Esophagus squamous epithelium (tissue), 5 donors: ENCODE data around the gene CD320. TPM values are rescaled to one million over a fixed set of nuclear protein-coding genes. Genes with fewer than 3 reads are reported as not detected.

Source experiments
- DNase-seq: peaks from one replicate; lab custom pipeline; 2025; lab: John Stamatoyannopoulos, UW
- H3K27ac ChIP-seq, 4 donors: fragments of 200-600 bp; sonication (generic); one replicate each; pipeline ENCODE4 v1.5.1; 2016 to 2019; ENCODE audit warnings: mild to moderate bottlenecking in 1 of 4
- H3K27me3 ChIP-seq, 4 donors: fragments of 200-600 bp; sonication (generic); 1 replicate in 3 of 4; 2 replicates in 1 of 4; pipeline versions ENCODE4 v1.5.1 to v1.6.0; 2017 to 2021; ENCODE audit warnings: antibody characterized with exemption in 1 of 4
- H3K36me3 ChIP-seq, 3 donors: fragments of 200-600 bp; sonication (generic); one replicate each; pipeline ENCODE4 v1.5.1; 2016 to 2019
- H3K4me1 ChIP-seq, 3 donors: fragments of 200-600 bp; sonication (generic); one replicate each; pipeline ENCODE4 v1.5.1; 2017 to 2019
- H3K4me3 ChIP-seq, 4 donors: fragments of 200-600 bp; sonication (generic); 1 replicate in 3 of 4; 2 replicates in 1 of 4; pipeline ENCODE4 v1.5.1; 2016 to 2019; ENCODE audit warnings: mild to moderate bottlenecking in 2 of 4, moderate library complexity in 1 of 4
- H3K9me3 ChIP-seq, 3 donors: fragments of 200-600 bp; sonication (generic); one replicate each; pipeline ENCODE4 v1.5.1; 2016 to 2019
- CTCF ChIP-seq, 6 experiments: fragments of 450-650 bp in 4 of 6; fragments of 200-600 bp in 2 of 6; sonication (generic) in 2 of 6; IDR thresholded peaks; one replicate each; pipeline ENCODE4 v1.5.1; 2016 to 2019; ENCODE audit warnings: antibody characterized with exemption in 6 of 6, mild to moderate bottlenecking in 4 of 6, moderate library complexity in 4 of 6
- POLR2A ChIP-seq, 4 donors: fragments of 450-650 bp; IDR thresholded peaks; one replicate each; pipeline ENCODE4 v1.6.1; 2017; ENCODE audit warnings: antibody characterized with exemption in 4 of 4, mild to moderate bottlenecking in 4 of 4, moderate library complexity in 3 of 4
- WGBS, 2 donors: methylation state at CpG; one replicate each; pipeline ENCODE4 v1.1.5; 2018; 5-methylcytosine and 5-hydroxymethylcytosine counted together
- intact Hi-C: fragments of 100-400 bp; cut with DNase I; formaldehyde crosslinking; loops from one replicate; pipeline ENCODE4 v1.15.0; 2022
- total RNA-seq, 4 donors: library from RNA; depleted of rRNA; stranded (reverse); fragments of >200 nt; gene quantifications; one replicate each; pipeline ENCODE4 v1.1.0, GENCODE V29; 2016
- donor health status: DM: yes; HTN: yes; CAD: no.

CD320 gene
- total RNA-seq, 4 donors from 2014 or later = 8.7 to 27.0 (median 22.3) TPM

GRCh38 chr19:8322638-8322997, 14.5 kb upstream of the CD320 start:
- H3K27ac ChIP-seq = peak overlapping the region; percentile 37 to 98 (median 96)

GRCh38 chr19:8321986-8322637, 14.0 kb upstream of the CD320 start:
- WGBS, 2 donors = 10 to 17% methylated on average over 17 to 28 of the region's 30 CpGs
- peak overlapping the region; percentile 70 to 96 (median 84) for H3K4me3 ChIP-seq
- H3K36me3 ChIP-seq = peaks cover 0 to 37% (median 6%) of the 10 kb centered on the region in 3 donors
- peaks cover 25 to 47% (median 29%) of the 10 kb centered on the region in 3 donors for H3K4me1 ChIP-seq
- no peak for DNase-seq
- intact Hi-C loops = no loop called here
- TF ChIP-seq CTCF (IDR thresholded peaks at IDR 0.05) (no peak), POLR2A (IDR thresholded peaks at IDR 0.05) (no peak)
- no peaks in the 10 kb centered on the region for H3K27me3 ChIP-seq
- no peaks in the 10 kb centered on the region for H3K9me3 ChIP-seq
- peak overlapping the region; percentile 94 to 98 (median 96) for H3K27ac ChIP-seq

More at GRCh38 chr19:8322638-8322997, 14.5 kb upstream of the CD320 start:
- 12 to 44% methylated on average over 5 to 6 of the region's 7 CpGs for WGBS, 2 donors
- peaks cover 0 to 32% (median 6%) of the 10 kb centered on the region in 3 donors for H3K36me3 ChIP-seq
- peaks cover 25 to 47% (median 29%) of the 10 kb centered on the region in 3 donors for H3K4me1 ChIP-seq
- intact Hi-C loops = no loop called here
- H3K4me3 ChIP-seq = peak overlapping the region; percentile 70 to 96 (median 84)
- TF ChIP-seq CTCF (IDR thresholded peaks at IDR 0.05) (no peak), POLR2A (IDR thresholded peaks at IDR 0.05) (no peak)
- DNase-seq = no peak
- no peaks in the 10 kb centered on the region for H3K9me3 ChIP-seq
- H3K27me3 ChIP-seq = no peaks in the 10 kb centered on the region

- TF ChIP-seq POLR2A (IDR thresholded peaks at IDR 0.05) = peak in 3 of 4 donors; percentile 85 to 95 (median 93)
- TF ChIP-seq CTCF (IDR thresholded peaks at IDR 0.05) = peak in 4 of 6 experiments; percentile 13 to 62 (median 41)
- peaks cover 25 to 47% (median 29%) of the 10 kb centered on the region in 3 donors for H3K4me1 ChIP-seq
- intact Hi-C loops = no loop called here
These were observed 13.2 kb upstream of the CD320 start, which contains the start of the genes NDUFA7 and RPS28 for GRCh38 chr19:8321067-8321985. Gene NDUFA7 (minus strand): TSS chr19:8321375. CDS start chr19:8321358, 17 bp downstream. Gene RPS28 (plus strand): TSS chr19:8321496. CDS start chr19:8321531, 35 bp downstream.

GRCh38 chr19:8320564-8321066, 12.5 kb upstream of the CD320 start:
- DNase-seq = no peak
- Histone ChIP-seq H3K27me3 (no peaks in the 10 kb centered on the region), H3K9me3 (no peaks in the 10 kb centered on the region), H3K4me1 (peaks cover 25 to 47% (median 29%) of the 10 kb centered on the region in 3 donors), H3K4me3 (peak overlapping the region; percentile 70 to 96 (median 84)), H3K36me3 (peaks cover 0 to 51% (median 6%) of the 10 kb centered on the region in 3 donors), H3K27ac (peak overlapping the region; percentile 94 to 98 (median 96))
- intact Hi-C loops = no loop called here
- TF ChIP-seq CTCF (IDR thresholded peaks at IDR 0.05) = no peak
- TF ChIP-seq POLR2A (IDR thresholded peaks at IDR 0.05) = no peak
- WGBS, 2 donors = 1 to 5% methylated on average over 14 to 15 of the region's 16 CpGs

More at GRCh38 chr19:8321067-8321985, 13.2 kb upstream of the CD320 start, which contains the start of the genes NDUFA7 and RPS28:
- Histone ChIP-seq H3K27ac (peak within 1 kb of the TSS; percentile 94 to 98 (median 96)), H3K27me3 (no peaks in the 10 kb centered on the region), H3K36me3 (peaks cover 0 to 45% (median 6%) of the 10 kb centered on the region in 3 donors), H3K9me3 (no peaks in the 10 kb centered on the region), H3K4me3 (peak within 1 kb of the TSS; percentile 70 to 96 (median 84))
- peak; percentile 81 for DNase-seq
- WGBS, 2 donors = 0% methylated on average over 20 to 28 of the region's 72 CpGs
